Measurements from ENCODE around the gene RAB15. TPM values are rescaled to one million over a fixed set of nuclear protein-coding genes. Genes with fewer than 3 reads are reported as not detected.

Gene RAB15
- total and polyA plus RNA-seq, 2 of the 8 experiments (the other 6 are each of a cell fraction or from before 2014, with no cell fraction given), result 38.8 to 58.1 TPM

- Histone ChIP-seq H4K91ac (replicated peaks; ENCODE audit: insufficient read length, low read length) (no peak overlapping the region), H3K23me2 (ENCODE audit: low read depth, low read length) (no peaks in the 10 kb centered on the region), H3K27ac (ENCODE audit: low read depth, low read length) (no peak overlapping the region), H3K4ac (replicated peaks; ENCODE audit: insufficient read length, low read depth, low read length) (no peak overlapping the region), H3K79me1 (ENCODE audit: low read depth, low read length) (no peaks in the 10 kb centered on the region), H2AK5ac (ENCODE audit: low read depth, low read length) (no peak overlapping the region), H2BK120ac (replicated peaks; ENCODE audit: low read depth, low read length) (no peak overlapping the region), H4K8ac (ENCODE audit: extremely low read depth, insufficient read depth, low read length) (no peak overlapping the region), H4K5ac (ENCODE audit: insufficient read length, low read depth, low read length) (no peak overlapping the region), H2BK20ac (ENCODE audit: low read length) (no peak overlapping the region), H3K23ac (ENCODE audit: insufficient read length) (no peak overlapping the region), H3K36me3 (ENCODE audit: control insufficient read depth in 2 of 4, insufficient read depth in 4 of 4, low read length in 3 of 4) (peaks cover 5 to 34% (median 12%) of the 10 kb centered on the region in 4 experiments; a peak in 4 of 8 replicates), H3K14ac (ENCODE audit: insufficient read length) (no peak overlapping the region), H3K56ac (replicated peaks; ENCODE audit: insufficient read length, low read depth, low read length) (no peak overlapping the region), H2BK15ac (ENCODE audit: low read length) (no peak overlapping the region), H3K4me3 (ENCODE audit: extremely low read depth in 1 of 4, insufficient read depth in 2 of 4, low read depth in 3 of 4, low read length in 4 of 4) (no peak overlapping the region), H2BK12ac (ENCODE audit: low read depth, low read length) (no peak overlapping the region), H3K18ac (ENCODE audit: extremely low read depth, low read length) (no peak overlapping the region), H2AFZ (ENCODE audit: low read length) (no peak overlapping the region), H3K4me2 (ENCODE audit: insufficient read depth in 1 of 2, low read depth in 2 of 2, low read length in 2 of 2) (no peak overlapping the region), H3K27me3 (replicated peaks in 1 of 4; ENCODE audit: control insufficient read depth in 3 of 4, extremely low read depth in 1 of 4, insufficient read depth in 3 of 4, low read length in 3 of 4) (no peaks in the 10 kb centered on the region), H3K79me2 (ENCODE audit: control insufficient read depth in 1 of 2, insufficient read depth in 2 of 2, low read length in 2 of 2) (no peaks in the 10 kb centered on the region), H4K20me1 (replicated peaks in 1 of 2; ENCODE audit: control insufficient read depth in 1 of 2, insufficient read depth in 2 of 2, low read length in 2 of 2) (peaks cover 0 to 2% of the 10 kb centered on the region in 2 experiments), H3K9ac (replicated peaks in 1 of 4; ENCODE audit: extremely low read depth in 1 of 4, low read depth in 3 of 4, low read length in 3 of 4) (no peak overlapping the region; a peak in 1 of 7 replicates), H2BK5ac (ENCODE audit: low read depth, low read length) (no peak overlapping the region), H3K9me3 (ENCODE audit: insufficient read depth in 2 of 2, low read depth in 1 of 2, low read length in 1 of 2) (no peaks in the 10 kb centered on the region), H3K4me1 (replicated peaks in 1 of 4; ENCODE audit: control insufficient read depth in 3 of 4, insufficient read depth in 4 of 4, low read length in 3 of 4) (peaks cover 5 to 14% (median 10%) of the 10 kb centered on the region in 4 experiments; a peak in 6 of 7 replicates)
- no peak for DNase-seq (ENCODE audit: low read depth in 1 of 2, low spot score in 2 of 2)
- CTCF ChIA-PET (ENCODE audit: partially characterized antibody), result interaction anchor here (0.6 to 3.8 kb wide), 13 partner anchors 9 to 295 kb away, joined by 3 to 25 read pairs (median 4); no protein-coding TSS in a partner anchor
- POLR2A ChIA-PET (ENCODE audit: partially characterized antibody), result interaction anchor here (0.5 to 1.6 kb wide), 2 partner anchors 9 to 32 kb away, joined by 3 to 6 read pairs; partner anchors contain the start of gene GPX2
- FAIRE-seq, result no peak
- TF ChIP-seq USF2 (IDR thresholded peaks at IDR 0.05; ENCODE audit: low read length) (no peak), POLR2A (IDR thresholded peaks at IDR 0.05; ENCODE audit: control extremely low read depth in 1 of 2, low read depth in 2 of 2, low read length in 2 of 2) (no peak), SUZ12 (IDR thresholded peaks at IDR 0.05; ENCODE audit: low read length) (no peak), SIX5 (IDR thresholded peaks at IDR 0.05; ENCODE audit: low read depth, low read length) (no peak), JUN (IDR thresholded peaks at IDR 0.05; ENCODE audit: low read depth, low read length) (no peak), CBX5 (IDR thresholded peaks at IDR 0.05; ENCODE audit: low read depth, low read length) (no peak), CBX8 (IDR thresholded peaks at IDR 0.05; ENCODE audit: borderline replicate concordance, low read depth, low read length) (no peak), EZH2 (IDR thresholded peaks at IDR 0.05; ENCODE audit: low read depth, low read length, severe bottlenecking) (no peak), RNF2 (IDR thresholded peaks at IDR 0.05; ENCODE audit: borderline replicate concordance, low read depth, low read length, missing control alignments, poor library complexity, severe bottlenecking) (no peak), SIRT6 (IDR thresholded peaks at IDR 0.05; ENCODE audit: low read length) (no peak), POLR2AphosphoS5 (IDR thresholded peaks at IDR 0.05; ENCODE audit: low read depth, low read length) (no peak), BRCA1 (IDR thresholded peaks at IDR 0.05; ENCODE audit: low read depth, low read length) (no peak)
- TF ChIP-seq, protein P1, sequence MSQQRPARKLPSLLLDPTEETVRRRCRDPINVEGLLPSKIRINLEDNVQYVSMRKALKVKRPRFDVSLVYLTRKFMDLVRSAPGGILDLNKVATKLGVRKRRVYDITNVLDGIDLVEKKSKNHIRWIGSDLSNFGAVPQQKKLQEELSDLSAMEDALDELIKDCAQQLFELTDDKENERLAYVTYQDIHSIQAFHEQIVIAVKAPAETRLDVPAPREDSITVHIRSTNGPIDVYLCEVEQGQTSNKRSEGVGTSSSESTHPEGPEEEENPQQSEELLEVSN (IDR thresholded peaks at IDR 0.05), result no peak
Observed at GRCh38 chr14:64951724-64952123, 20.4 kb downstream of the RAB15 start.

Measured in H1 (cell line).